ENCODE results near the gene CASR.
A peak's percentile ranks its signal among the peaks of the same experiment; 100 is the strongest.
"Not testable (repeated sequence)": the region's sequence is repeated elsewhere in the genome, so short reads cannot be mapped to it uniquely, and the experiment has no call there.

Gene CASR

GRCh38 chr3:122183521-122183892 lies at the start of gene CASR:
Gene CASR, plus strand, starts transcription at chr3:122183668. Its CDS starts 70,522 bp downstream, at chr3:122254190.
- intact Hi-C loops (cut with DNase I) = no loop called here
- peak in 5 of 42 donors; percentile 7 to 48 (median 31) for DNase-seq

GRCh38 chr3:122146466-122146865 lies 37.0 kb upstream of the CASR start:
- no peak for DNase-seq
- intact Hi-C loops (cut with DNase I) = no loop called here

- DNase-seq = no peak
- intact Hi-C loops (cut with DNase I) = no loop called here
Measured at GRCh38 chr3:122148941-122149627, 34.4 kb upstream of the CASR start.

GRCh38 chr3:122151480-122151879 lies 32.0 kb upstream of the CASR start:
- intact Hi-C loops (cut with DNase I) = no loop called here
- no peak for DNase-seq

- DNase-seq; intact Hi-C loops (cut with DNase I): not testable (repeated sequence)
Measured at GRCh38 chr3:122164983-122165382, 18.5 kb upstream of the CASR start.

- intact Hi-C loops (cut with DNase I) = no loop called here
- DNase-seq = no peak
Measured at GRCh38 chr3:122167630-122168029, 15.8 kb upstream of the CASR start.

GRCh38 chr3:122168044-122168443 lies 15.4 kb upstream of the CASR start:
- DNase-seq = no peak

GRCh38 chr3:122169911-122170310 lies 13.6 kb upstream of the CASR start:
- DNase-seq = no peak
- intact Hi-C loops (cut with DNase I) = no loop called here

More at GRCh38 chr3:122168044-122168443, 15.4 kb upstream of the CASR start:
- intact Hi-C loops (cut with DNase I) = no loop called here

GRCh38 chr3:122171361-122171760 lies 12.1 kb upstream of the CASR start:
- intact Hi-C loops (cut with DNase I); DNase-seq: not testable (repeated sequence)

GRCh38 chr3:122178711-122179110 lies 4.8 kb upstream of the CASR start:
- intact Hi-C loops (cut with DNase I) = no loop called here
- no peak for DNase-seq

- DNase-seq = no peak
- intact Hi-C loops (cut with DNase I) = no loop called here
Measured at GRCh38 chr3:122183893-122184590, 574 bp downstream of the CASR start.

- DNase-seq = no peak
- intact Hi-C loops (cut with DNase I) = no loop called here
Measured at GRCh38 chr3:122184591-122184929, 1.1 kb downstream of the CASR start.

- DNase-seq = no peak
- intact Hi-C loops (cut with DNase I) = no loop called here
Measured at GRCh38 chr3:122186372-122186771, 2.9 kb downstream of the CASR start.

- DNase-seq = no peak
- intact Hi-C loops (cut with DNase I) = no loop called here
Measured at GRCh38 chr3:122188737-122189136, 5.3 kb downstream of the CASR start.

- intact Hi-C loops (cut with DNase I) = no loop called here
- DNase-seq = no peak
Measured at GRCh38 chr3:122189357-122189756, 5.9 kb downstream of the CASR start.

- no peak for DNase-seq
- intact Hi-C loops (cut with DNase I) = no loop called here
Measured at GRCh38 chr3:122190525-122190924, 7.1 kb downstream of the CASR start.

- no peak for DNase-seq
- intact Hi-C loops (cut with DNase I) = no loop called here
Measured at GRCh38 chr3:122198966-122199365, 15.5 kb downstream of the CASR start.

- intact Hi-C loops (cut with DNase I) = no loop called here
- no peak for DNase-seq
Measured at GRCh38 chr3:122199552-122199951, 16.1 kb downstream of the CASR start.

GRCh38 chr3:122200661-122201060 lies 17.2 kb downstream of the CASR start:
- intact Hi-C loops (cut with DNase I) = no loop called here
- DNase-seq = no peak

GRCh38 chr3:122201476-122201875 lies 18.0 kb downstream of the CASR start:
- intact Hi-C loops (cut with DNase I); DNase-seq: not testable (repeated sequence)

GRCh38 chr3:122208579-122208978 lies 25.1 kb downstream of the CASR start:
- no peak for DNase-seq
- intact Hi-C loops (cut with DNase I) = no loop called here
